HG02798 (cell line): Measurements from ENCODE around the gene CPLANE2.
"Not testable (repeated sequence)": the region's sequence is repeated elsewhere in the genome, so short reads cannot be mapped to it uniquely, and the experiment has no call there.

Experiments used
- ATAC-seq: cut with Tn5 transposase; IDR thresholded peaks from one replicate; pipeline ENCODE4 v1.9.1; 2021; ENCODE audit warnings: mild to moderate bottlenecking; ENCODE audit not compliant: unreplicated experiment, poor library complexity

The CPLANE2 gene

GRCh38 chr1:16232316-16232710 lies 4.7 kb downstream of the CPLANE2 start:
- ATAC-seq: no peak

GRCh38 chr1:16231331-16232315 lies 5.4 kb downstream of the CPLANE2 start:
- no peak for ATAC-seq

DNA sequence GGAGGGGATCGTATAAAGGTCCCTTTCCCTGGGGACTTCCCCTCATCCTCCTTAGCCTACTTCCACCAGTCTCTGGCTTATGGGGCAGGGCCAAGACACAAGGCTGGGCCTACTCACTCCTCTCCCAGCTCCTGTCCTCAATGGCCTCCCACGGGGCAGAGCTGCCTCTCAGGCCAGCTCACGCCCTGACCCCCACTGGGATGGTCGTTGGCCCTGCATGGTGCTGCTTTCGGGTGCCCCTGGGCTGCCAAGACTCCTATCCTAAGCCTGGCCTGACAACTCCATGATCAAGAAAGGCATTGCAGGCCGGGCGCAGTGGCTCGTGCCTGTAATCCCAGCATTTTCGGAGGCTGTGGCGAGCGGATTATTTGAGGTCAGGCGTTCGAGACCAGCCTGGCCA lies 6.2 kb downstream of the CPLANE2 start:
- no peak for ATAC-seq

GRCh38 chr1:16229976-16230740 lies 6.8 kb downstream of the CPLANE2 start:
- no peak for ATAC-seq

DNA sequence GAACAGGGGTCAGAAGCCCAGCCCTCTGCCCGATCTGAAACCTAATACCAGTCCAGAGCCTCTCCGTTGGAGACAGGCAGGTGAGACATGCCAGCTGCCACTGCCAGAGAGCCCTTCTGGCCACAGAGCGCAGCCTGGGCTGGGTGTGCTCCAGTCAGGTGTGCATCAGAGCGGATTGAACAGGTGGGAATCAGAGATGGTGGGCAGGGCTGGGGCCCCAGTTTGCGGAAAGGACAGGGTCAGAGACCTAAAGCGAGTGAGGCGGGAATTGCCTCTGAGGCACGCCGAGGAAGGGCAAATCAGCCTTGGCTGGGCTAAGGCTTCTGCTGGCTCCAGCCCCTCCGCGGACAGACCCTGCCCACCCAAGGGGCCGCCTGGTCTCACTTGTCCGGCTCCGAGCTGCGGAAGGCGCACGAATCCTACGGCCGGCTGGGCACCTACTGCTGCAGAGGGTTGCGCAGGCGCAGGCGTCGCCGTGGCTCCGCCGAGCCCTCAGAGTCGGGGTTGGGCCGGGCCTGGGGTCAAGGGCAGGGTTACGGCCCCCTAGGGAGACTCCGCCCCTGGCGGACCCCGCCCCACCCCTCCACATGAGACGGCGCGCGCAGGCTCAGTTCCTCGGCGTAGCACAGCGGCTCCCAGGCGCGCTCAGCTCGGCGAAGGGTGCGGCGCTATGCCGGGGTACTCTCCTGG lies 10.3 kb downstream of the CPLANE2 start:
- no peak for ATAC-seq

GRCh38 chr1:16226129-16226489 lies 10.9 kb downstream of the CPLANE2 start:
- no peak for ATAC-seq

- ATAC-seq: no peak
Measured at GRCh38 chr1:16224472-16224871, 12.5 kb downstream of the CPLANE2 start.

GRCh38 chr1:16222716-16223115 lies 14.3 kb downstream of the CPLANE2 start:
- not testable (repeated sequence) for ATAC-seq

DNA sequence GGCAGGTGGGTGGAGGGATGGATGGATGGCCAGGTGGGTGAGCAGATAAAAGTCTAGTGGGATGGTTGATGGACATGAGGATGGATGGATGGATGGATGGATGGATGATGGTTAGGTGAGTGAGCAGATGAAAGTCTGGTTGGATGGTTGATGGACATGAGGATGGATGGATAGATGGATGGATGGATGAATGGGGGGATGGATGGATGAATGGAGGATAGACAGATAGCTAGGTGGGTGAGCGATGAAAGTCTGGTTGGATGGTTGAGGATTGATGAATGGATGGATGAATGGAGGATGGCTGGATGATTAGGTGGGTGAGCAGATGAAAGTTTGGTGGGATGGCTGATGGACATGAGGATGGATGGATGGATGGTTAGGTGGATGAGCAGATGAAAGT lies 15.5 kb downstream of the CPLANE2 start:
- ATAC-seq: no peak

- no peak for ATAC-seq
Measured at GRCh38 chr1:16219968-16220500, 16.9 kb downstream of the CPLANE2 start.

DNA sequence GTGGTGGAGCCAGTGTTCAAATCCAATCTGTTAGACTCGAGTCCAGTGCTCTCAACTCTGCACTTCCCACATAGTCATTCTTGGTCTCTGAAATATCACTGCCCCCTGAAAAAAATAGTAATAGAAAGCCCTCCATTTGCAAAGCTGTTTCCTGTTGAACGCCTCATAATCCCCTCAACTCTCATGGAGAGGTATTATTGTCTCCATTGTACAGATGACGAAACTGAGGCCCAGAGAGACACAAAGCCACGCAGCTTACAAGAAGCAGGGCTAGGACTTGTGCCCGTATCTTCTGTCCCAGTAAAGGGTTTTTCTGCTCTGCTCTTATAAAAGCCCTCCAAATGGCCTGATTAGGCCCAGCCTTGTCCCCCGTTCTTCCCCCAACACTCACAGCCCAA lies 18.3 kb downstream of the CPLANE2 start:
- ATAC-seq: no peak

DNA sequence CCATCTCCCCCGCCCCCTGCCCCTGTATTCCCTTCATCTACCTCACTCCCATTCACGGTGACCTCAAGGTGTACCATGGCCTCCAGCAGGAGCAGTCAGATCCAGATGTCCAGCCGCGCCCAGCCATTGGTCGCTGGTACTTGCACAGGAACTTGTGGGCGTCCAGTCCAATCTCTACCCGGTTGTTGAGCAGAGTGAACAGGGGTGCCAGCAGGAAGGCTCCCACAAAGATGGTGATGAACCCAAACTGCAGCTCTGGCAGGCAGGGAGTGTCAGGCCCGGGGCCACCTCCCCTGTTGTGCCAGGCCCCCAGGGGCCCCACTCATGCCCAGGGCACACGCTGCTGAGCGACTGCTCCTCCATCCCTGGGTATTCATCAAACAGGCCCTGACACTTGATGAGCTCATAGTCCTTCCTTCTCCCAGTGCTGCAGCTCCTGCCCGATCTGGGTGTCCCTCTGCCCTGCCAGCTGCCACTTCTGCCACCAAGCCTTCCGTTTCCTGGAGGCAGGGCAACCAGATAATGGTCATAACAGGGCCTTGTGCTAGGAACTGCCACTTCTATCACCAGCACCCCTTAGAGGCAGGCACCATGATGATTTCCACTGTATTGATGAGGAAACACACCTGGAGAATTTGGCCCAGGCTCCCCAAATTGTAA lies 18.8 kb downstream of the CPLANE2 start:
- ATAC-seq: no peak

GRCh38 chr1:16217061-16217785 lies 19.8 kb downstream of the CPLANE2 start:
- ATAC-seq: peak; percentile 95

GRCh38 chr1:16215882-16216753 lies 20.9 kb downstream of the CPLANE2 start:
- no peak for ATAC-seq

GRCh38 chr1:16215240-16215639 lies 21.7 kb downstream of the CPLANE2 start:
- ATAC-seq: not testable (repeated sequence)

GRCh38 chr1:16213544-16213943 lies 23.4 kb downstream of the CPLANE2 start:
- ATAC-seq: not testable (repeated sequence)

- ATAC-seq: no peak
Measured at GRCh38 chr1:16213013-16213412, 24.0 kb downstream of the CPLANE2 start.

GRCh38 chr1:16212251-16212961 lies 24.6 kb downstream of the CPLANE2 start, which contains the start of gene ARHGEF19:
Gene ARHGEF19, minus strand, starts transcription at chr1:16212652. Its CDS starts 3,598 bp downstream, at chr1:16209054.
- no peak for ATAC-seq
